Upper lobe of right lung (tissue), 1 donor: Measurements from ENCODE around the gene ADARB1. TPM values are rescaled to one million over a fixed set of nuclear protein-coding genes. Genes with fewer than 3 reads are reported as not detected.

Source experiments
- ATAC-seq: fragments of 200-7000 bp; cut with Tn5 transposase; one replicate; pipeline ENCODE4 v1.9.1; 2020; ENCODE audit warnings: mild to moderate bottlenecking, moderate library complexity
- DNase-seq: peaks from one replicate; pipeline ENCODE4 v3.0.0-alpha.2; 2020
- H3K27ac ChIP-seq: fragments of 200-600 bp; one replicate; pipeline ENCODE4 v1.8.0; 2022
- H3K27me3 ChIP-seq: fragments of 200-600 bp; one replicate; pipeline ENCODE4 v1.8.0; 2022; ENCODE audit warnings: mild to moderate bottlenecking
- H3K36me3 ChIP-seq: fragments of 200-600 bp; one replicate; pipeline ENCODE4 v1.8.0; 2022
- H3K4me1 ChIP-seq: fragments of 200-600 bp; one replicate; pipeline ENCODE4 v1.8.0; 2022
- H3K4me3 ChIP-seq: fragments of 200-600 bp; one replicate; pipeline ENCODE4 v1.8.0; 2022; ENCODE audit warnings: mild to moderate bottlenecking
- H3K9me3 ChIP-seq: fragments of 200-600 bp; one replicate; pipeline ENCODE4 v1.8.0; 2022
- CTCF ChIP-seq: fragments of 200-600 bp; IDR thresholded peaks from one replicate; pipeline ENCODE4 v1.8.0; 2022; ENCODE audit warnings: antibody characterized with exemption
- intact Hi-C: fragments of 100-400 bp; cut with DNase I; formaldehyde crosslinking; loops from one replicate; pipeline ENCODE4 v1.11.0; 2022
- total RNA-seq: library from RNA; stranded (reverse); fragmentation: NEBNext Ultra II Directional; extraction: Animal tissue kit (Norgen Biotek cat#: 25700); gene quantifications from one replicate; pipeline ENCODE4 v1.2.1, GENCODE V29; 2021
- donor health status: DM: no; HTN: yes; CAD: no; lungs with severe emphysema.

ADARB1 gene
- total RNA-seq, 1 donor from 2014 or later, result 73.6 TPM

GRCh38 chr21:45072738-45073300 is 1.6 kb upstream of the ADARB1 start:
- DNase-seq, result no peak
- Histone ChIP-seq H3K9me3 (no peaks in the 10 kb centered on the region), H3K4me3 (peak overlapping the region; percentile 69), H3K27ac (no peak overlapping the region), H3K27me3 (no peaks in the 10 kb centered on the region), H3K4me1 (peaks cover 14% of the 10 kb centered on the region), H3K36me3 (no peaks in the 10 kb centered on the region)
- intact Hi-C loops, result no loop called here
- TF ChIP-seq CTCF, result no peak
- ATAC-seq, result no peak

- H3K9me3 ChIP-seq, result no peaks in the 10 kb centered on the region
- DNase-seq, result peak; percentile 71
- peak; percentile 15 for ATAC-seq
- peak overlapping the region; percentile 83 for H3K27ac ChIP-seq
- TF ChIP-seq CTCF, result no peak
- H3K4me1 ChIP-seq, result peaks cover 21% of the 10 kb centered on the region
- intact Hi-C loops, result no loop called here
- no peaks in the 10 kb centered on the region for H3K36me3 ChIP-seq
- no peaks in the 10 kb centered on the region for H3K27me3 ChIP-seq
- peak overlapping the region; percentile 69 for H3K4me3 ChIP-seq
These were observed 906 bp upstream of the ADARB1 start for GRCh38 chr21:45073301-45074047.

GRCh38 chr21:45074818-45075595 is 627 bp downstream of the ADARB1 start:
- H3K27me3 ChIP-seq, result no peaks in the 10 kb centered on the region
- peak overlapping the region; percentile 84 for H3K27ac ChIP-seq
- H3K4me1 ChIP-seq, result peaks cover 33% of the 10 kb centered on the region
- DNase-seq (peak; percentile 70), ATAC-seq (peak; percentile 18)
- H3K9me3 ChIP-seq, result no peaks in the 10 kb centered on the region
- peak overlapping the region; percentile 78 for H3K4me3 ChIP-seq
- intact Hi-C loops, result no loop called here
- TF ChIP-seq CTCF, result no peak
- no peaks in the 10 kb centered on the region for H3K36me3 ChIP-seq

GRCh38 chr21:45075596-45076244 is 1.3 kb downstream of the ADARB1 start:
- Histone ChIP-seq H3K36me3 (no peaks in the 10 kb centered on the region), H3K27ac (peak overlapping the region; percentile 84), H3K4me1 (peaks cover 39% of the 10 kb centered on the region), H3K9me3 (no peaks in the 10 kb centered on the region), H3K4me3 (peak overlapping the region; percentile 78), H3K27me3 (no peaks in the 10 kb centered on the region)
- intact Hi-C loops, result no loop called here
- TF ChIP-seq CTCF, result no peak
- ATAC-seq (no peak), DNase-seq (no peak)

GRCh38 chr21:45076245-45076711 is 1.9 kb downstream of the ADARB1 start:
- Histone ChIP-seq H3K9me3 (no peaks in the 10 kb centered on the region), H3K27ac (peak overlapping the region; percentile 84), H3K4me3 (peak overlapping the region; percentile 78), H3K4me1 (peaks cover 43% of the 10 kb centered on the region), H3K36me3 (no peaks in the 10 kb centered on the region), H3K27me3 (no peaks in the 10 kb centered on the region)
- TF ChIP-seq CTCF, result no peak
- ATAC-seq (no peak), DNase-seq (no peak)
- intact Hi-C loops, result no loop called here
